Stimulated activated CD4-positive, alpha-beta T cell treated with anti-CD3 and anti-CD28 coated beads, Interleukin-4, amount 100 ng/mL, for 48 hours (primary cell): ENCODE measurements around the gene KRTAP13-4.
A peak's percentile ranks its signal among the peaks of the same experiment; 100 is the strongest.

Experiments
- DNase-seq, 2 donors: peaks; one replicate each; pipeline ENCODE4 v3.0.0-alpha.2; 2020; ENCODE audit warnings: low read depth in 2 of 2

KRTAP13-4 gene, protein sequence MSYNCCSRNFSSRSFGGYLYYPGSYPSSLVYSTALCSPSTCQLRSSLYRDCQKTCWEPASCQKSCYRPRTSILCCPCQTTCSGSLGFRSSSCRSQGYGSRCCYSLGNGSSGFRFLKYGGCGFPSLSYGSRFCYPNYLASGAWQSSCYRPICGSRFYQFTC

DNA sequence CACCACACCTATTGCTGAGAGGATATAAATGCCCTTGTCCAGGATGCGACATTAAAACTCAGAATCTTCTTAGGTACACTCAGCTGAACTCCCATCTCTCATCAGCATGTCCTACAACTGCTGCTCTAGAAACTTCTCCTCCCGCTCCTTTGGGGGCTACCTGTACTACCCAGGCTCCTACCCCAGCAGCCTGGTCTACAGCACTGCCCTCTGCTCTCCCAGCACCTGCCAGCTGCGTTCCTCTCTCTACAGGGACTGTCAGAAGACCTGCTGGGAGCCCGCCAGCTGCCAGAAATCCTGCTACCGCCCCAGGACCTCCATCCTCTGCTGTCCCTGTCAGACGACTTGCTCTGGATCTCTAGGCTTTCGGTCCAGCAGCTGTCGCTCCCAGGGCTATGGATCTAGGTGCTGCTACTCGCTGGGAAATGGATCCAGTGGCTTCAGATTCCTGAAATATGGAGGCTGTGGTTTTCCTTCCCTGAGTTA is at the start of gene KRTAP13-4:
KRTAP13-4 (plus strand) TSS at position 51 of the 486 bp plus-strand sequence; CDS start at position 107, 56 bp downstream.
- DNase-seq: no peak

DNA sequence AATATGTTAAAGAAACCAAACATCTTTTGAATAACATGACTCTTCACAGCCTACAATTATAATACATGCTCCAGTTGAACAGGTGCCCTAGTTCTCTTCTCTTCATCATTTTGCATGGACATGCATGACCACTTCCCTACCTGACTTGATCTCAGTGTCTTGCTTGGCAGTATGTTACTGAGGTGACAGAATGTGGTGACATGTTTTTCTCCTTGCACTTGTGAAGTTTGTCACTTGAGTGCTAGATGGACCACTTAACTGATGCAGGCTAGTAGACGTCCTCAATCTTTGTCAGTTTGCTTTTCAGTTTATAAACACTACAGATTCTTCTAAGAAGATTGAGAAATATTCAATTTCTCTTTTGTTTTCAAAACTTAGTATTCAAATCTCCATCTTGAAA is 47.8 kb upstream of the KRTAP13-4 start:
- no peak for DNase-seq

DNA sequence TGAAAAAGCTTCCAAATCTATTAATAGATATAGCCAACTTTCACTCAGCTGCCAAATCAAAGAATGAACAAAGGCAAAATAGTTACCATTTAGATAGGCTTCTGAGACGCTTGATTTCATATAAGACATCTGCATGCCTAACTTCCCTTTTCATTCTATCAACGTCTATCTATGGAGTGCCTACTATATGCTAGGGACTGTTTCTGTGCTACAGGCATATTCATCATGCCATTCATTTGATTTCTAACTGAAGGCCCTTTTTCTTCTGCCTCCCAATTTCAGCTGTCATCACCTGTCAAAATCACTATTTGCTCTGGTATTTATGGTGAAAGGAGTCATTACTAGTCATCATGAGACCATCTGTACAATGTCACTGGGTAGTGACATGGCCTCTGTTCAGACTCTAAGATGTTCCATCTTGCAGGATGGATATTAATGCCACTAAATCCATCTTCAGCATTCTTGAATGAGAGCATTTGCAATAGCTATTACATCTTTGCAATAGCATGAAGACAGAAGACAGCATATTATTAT is 38.5 kb upstream of the KRTAP13-4 start:
- no peak for DNase-seq

DNA sequence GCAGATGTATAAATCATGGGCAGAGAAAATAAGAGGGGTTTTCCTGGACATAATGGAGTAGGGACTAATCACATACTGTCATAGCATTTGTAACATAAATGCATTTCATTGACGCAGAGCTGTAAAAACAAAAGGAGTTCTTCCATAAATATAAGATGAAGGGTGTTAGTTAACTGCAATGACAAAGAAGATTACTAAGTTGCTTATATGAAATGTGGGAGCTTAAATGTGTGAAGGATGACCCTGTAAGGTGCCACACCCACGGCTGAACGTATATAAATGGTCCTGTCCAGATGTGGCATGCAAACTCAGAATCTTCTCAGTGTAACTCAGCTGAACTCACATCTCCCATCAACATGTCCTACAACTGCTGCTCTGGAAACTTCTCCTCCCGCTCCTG is 34.3 kb upstream of the KRTAP13-4 start, which contains the start of gene KRTAP13-1:
KRTAP13-1 (plus strand) TSS at position 301 of the 400 bp plus-strand sequence; CDS start at position 357, 56 bp downstream.
- no peak for DNase-seq

DNA sequence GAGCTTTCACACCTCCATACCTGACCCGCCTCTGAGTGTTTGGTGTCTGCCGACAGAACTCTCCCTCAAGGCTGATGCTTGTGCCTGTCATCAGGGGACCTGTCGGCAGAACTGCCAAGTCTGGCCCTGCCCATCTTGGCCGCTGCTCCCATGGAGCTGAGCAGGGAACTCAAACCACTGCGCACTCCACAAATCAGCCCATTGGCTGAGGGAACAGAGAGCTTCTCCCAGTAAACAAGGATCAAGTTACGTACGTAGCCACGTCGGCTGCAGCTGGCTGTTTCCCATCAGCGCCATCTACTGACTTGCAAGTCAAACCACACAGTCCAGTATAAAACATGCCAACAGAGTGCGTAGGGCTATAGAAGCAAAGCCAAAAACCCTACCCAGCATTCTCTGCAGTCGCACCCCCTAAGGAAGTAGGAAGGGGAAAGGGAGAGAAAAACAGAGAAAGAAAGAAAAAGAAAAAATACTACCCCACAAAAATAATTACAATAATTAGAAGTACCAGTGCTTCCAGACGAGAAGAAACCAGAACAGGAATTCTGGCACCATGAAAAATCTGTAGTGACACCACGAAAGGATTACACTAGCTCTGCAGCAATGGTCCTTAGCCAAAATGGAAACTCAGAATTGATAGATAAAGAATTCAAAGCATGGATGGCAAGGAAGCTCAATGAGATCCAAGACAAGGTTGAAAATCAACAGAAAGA is 21.1 kb upstream of the KRTAP13-4 start:
- no peak for DNase-seq

DNA sequence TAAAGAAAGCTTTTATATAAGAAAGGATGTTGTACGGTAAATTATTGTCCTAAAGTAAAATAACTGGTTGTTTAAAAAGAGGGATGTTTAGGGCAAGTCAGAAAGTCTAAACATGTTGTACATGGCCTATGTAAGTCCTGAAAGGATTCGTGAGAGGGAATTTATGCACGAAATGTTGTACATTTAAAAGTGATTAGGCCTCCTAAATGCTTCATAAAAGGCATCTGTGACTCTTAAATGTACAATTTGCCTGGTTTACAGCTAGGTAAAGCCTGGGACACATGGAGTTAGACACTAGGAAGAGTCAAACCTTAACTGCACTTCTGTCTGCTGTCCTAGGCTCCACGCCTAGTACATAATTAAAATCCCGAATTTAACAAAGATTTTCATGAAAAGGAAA is 14.0 kb upstream of the KRTAP13-4 start:
- no peak for DNase-seq

DNA sequence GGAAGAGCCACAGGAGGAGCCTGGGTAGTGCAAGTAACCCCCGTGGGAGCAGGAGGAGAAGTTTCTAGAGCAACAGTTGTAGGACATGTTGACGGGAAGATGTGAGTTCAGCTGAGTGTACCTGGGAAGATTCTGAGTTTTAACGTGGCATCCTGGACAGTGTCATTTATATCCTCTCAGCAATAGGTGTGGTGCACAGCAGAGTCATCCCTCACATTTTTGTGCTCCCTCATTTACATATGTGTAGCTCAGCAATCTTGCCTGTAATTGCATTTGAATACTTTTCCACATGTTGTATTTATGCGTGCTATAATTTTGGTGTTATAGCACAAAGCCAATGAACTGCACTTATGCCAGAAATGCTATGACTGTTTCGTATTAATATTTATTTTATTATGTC is 4.2 kb upstream of the KRTAP13-4 start, which contains the start of gene KRTAP13-3:
KRTAP13-3 (minus strand) TSS at position 101 of the 400 bp plus-strand sequence; CDS start at position 87, 14 bp downstream.
- no peak for DNase-seq

DNA sequence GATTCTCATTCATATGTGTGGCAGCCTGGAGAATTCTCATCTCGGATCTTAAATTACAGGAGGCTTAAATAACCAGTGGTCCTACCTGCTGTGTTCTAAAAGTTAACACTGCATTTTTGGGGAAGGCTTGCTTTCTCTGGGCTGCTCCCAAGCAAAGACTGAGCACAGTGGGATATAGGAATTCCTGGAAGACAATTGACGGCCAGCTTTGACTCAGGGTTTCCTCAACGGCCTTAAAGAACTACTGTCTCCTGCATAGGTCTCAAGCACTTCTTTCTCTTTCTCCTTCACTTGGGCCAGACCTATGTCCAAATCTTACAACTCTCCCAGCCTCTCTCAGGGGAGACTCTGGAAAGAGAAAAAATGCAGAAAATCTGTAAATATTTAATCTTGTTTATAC is 3.3 kb upstream of the KRTAP13-4 start:
- DNase-seq: no peak

DNA sequence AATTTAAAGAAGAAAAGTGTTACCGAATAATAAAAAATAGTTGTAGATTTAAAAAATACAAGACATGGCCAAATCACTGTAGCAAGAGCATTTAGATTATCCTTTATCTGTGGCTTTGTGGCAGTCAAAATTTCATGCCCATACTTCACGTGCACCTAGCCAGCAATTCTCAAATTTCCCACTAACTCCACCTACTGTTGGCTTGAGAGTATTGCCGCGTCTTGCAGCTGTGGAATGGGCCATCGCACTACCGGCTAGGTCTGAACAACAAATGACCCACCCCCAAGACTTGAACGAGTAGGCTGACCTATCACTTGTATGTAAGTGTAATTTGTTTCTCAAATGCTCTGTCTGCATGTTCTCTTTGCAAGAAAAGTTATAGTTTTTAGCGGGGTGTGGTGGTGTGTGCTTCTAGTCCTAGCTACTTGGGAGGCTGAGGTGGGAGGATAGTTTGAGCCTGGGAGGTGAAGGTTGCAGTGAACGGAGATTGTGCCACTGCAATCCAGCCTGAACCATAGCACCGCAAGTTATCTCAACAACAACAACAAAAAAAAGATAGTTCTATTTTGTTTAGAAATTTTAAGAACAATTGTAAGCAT is 4.1 kb downstream of the KRTAP13-4 start:
- DNase-seq: peak in 1 of 2 donors; percentile 2

DNA sequence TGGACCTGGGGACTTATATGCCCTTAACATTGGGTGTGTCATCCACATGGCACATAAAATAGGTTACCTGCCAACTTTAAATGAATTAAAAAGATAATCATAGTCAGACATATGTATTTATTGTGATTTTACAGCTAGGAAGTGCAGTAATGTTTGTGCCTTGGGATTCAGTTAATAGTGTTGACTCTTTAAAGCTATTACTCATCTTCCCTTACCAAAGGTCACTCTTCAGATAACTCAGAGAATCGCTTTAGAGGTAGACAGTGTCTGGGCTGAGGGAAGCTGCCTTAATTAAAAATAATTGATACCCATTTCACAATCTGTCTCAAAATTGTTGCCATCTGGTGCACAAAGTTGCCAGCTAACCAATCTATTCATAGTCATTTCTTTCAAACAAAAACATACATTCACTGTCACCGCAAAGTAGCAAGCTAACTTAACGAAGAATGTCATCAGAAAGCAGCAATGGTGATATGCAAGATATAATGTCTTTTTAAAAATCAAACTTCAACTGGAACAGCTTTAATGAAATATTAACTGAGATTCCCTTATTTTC is 7.1 kb downstream of the KRTAP13-4 start:
- no peak for DNase-seq

DNA sequence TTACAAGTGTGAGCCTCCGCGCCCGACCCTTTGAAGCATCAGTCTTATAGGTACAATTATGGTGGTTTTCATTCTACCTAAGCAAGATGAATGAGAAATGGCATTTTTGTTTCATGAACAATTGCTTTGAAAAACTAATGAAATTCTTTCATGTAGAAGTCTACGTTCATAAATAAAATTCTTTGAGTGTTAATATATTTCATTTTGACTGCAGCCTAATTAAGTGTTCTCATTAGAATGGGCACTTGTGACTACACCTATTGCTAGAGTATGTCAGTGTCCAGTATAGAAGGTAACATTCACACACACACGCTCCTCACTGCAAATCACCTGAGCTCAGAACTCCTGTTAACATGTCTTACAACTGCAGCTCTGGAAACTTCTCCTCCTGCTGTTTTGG is 10.0 kb downstream of the KRTAP13-4 start, which contains the start of gene KRTAP15-1:
KRTAP15-1 (plus strand) TSS at position 301 of the 400 bp plus-strand sequence; CDS start at position 354, 53 bp downstream.
- DNase-seq: no peak

DNA sequence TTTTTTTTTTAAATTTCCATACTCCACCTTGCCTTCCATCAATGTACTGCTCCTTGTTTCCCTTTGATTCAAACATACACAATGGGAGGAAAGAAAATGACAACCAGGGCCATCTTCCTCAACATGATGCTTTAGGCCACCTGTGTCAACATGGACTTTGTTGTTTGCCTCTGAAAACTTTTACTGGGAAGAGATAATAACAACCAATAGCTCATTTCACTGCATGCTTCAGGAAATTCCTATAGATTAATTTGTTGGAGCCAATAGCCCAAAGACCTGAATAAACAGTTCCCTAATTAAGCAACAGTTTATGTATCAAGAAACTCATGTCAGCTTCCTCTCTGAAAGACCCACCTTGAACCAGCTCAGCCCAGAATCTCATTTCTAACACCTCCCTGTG is 13.2 kb downstream of the KRTAP13-4 start:
- DNase-seq: no peak

DNA sequence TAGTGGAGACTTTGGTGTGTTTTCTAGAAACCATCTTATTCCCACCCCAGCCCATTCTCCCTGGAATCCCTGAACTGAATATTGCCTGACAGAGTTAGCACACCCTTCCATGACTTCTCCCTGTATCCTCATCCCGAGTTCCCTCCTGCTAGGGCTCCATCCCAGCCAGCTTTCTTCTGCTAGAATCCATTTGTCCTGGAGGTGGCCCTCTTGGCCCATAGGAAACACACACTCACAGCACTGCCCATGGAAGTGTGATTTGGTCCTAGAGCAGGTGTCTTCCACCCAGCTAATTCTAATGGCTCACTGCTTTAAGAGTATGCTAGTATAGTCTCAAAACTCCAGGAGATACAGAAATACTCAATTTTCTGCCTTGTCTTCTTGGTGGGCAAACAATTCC is 14.2 kb downstream of the KRTAP13-4 start:
- no peak for DNase-seq

DNA sequence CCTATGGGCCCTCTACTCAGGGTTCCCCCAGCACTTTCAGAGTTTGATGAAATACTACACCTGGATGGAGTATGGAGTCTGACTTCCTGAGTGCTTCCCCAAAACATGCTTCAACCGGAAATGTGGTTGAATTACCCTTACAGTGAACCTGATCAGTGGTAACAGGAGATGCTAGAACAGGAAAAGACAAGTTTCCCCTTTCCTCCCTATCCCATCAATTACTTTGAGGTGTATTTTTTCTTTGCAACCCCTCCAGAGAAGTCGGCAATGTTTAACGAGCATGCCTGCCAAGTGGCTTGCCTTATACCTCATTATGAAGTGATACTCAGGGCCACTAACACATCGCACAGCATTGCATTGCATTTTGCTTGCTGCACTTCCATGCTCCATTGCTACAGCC is 17.0 kb downstream of the KRTAP13-4 start:
- no peak for DNase-seq

DNA sequence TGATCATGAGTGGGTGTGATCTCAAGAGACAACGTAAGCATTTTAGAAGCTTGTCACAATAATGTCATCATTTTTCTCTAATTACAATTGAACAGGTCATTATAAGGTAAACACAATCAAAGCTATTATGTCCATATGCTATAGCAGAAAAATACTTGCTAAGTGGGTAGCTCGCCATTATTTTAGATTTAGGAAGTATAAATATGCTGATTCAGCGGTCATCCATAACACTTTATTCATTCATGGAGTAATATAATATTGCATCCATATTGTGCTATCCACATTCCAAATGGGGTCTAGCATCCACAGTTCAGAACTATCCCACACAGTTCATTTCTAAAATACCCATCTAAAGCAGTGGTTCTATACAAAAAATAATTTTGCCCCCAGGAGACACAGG is 18.5 kb downstream of the KRTAP13-4 start:
- DNase-seq: no peak

DNA sequence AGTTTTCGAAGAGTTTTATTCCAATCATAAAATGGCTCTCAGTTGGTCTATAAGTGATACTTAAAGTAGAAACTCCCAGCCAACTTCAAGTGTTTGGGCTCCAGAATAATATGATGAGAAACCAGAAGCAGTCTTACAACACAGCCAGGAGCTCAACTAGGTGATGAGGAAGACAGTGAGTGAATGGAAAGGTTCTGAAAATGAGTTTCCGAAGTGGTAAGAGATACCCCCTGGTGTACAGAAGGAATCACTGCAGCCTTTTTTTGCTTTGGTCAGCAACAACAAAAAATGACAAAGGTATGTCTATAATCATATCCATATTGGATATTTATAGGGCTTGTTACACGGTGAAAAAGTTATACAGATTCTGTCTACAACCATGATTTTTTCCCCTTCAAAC is 33.7 kb downstream of the KRTAP13-4 start:
- DNase-seq: no peak

DNA sequence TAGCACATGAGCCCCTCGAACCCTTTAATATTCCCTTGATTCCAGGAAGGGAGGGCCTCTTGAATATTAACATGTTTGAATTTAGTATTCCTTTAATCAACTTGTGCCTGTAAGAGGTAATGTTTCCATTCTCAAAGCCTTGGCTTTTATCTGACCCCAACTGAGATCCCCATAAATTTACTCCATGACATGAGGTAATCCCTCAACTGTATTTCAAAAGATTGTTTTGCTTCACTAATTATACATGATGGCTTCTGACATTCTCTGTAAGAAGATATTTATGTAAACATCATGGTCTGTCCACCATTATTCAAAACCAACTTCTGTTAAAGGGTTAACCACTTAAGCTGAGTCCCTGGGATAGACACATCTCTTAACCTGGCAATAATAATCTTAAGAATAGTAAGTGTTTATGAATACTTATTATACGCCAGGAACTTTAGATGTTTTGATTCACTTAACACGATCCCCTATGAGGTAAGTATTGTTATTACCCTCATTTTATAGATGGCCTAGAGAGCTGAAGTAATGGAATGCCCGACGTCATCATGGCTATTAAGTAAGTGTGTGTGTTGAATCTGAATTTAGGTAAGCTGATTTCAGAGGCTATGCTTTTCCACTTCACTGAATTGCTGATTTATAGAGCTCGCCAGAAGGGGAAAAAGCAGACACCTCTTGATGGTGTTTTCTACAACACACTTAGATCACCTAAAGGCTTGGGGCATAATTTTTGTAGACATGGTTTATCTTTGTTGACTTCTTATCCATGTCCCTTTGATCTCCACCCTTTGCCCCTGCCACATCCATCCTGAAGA is 39.1 kb downstream of the KRTAP13-4 start:
- DNase-seq: no peak

DNA sequence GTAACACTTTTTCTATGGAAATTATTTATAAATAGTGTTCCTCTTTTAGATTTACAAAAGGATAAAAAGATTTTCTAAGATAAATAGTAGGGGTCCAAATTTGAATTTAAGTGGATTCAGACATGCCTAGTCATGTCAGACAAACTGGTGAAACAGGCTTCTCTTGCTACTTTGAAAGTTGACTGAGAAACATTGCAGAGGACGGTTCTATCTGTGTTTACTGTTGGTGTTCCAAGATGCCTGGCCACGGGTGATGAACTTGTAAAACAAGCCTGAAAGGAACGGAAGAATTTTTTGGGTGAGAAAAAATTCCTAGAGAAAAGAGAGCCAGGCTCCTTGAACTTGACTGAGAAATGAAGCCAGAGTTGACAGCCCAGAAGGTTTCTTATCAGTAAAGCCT is 48.0 kb downstream of the KRTAP13-4 start:
- no peak for DNase-seq

DNA sequence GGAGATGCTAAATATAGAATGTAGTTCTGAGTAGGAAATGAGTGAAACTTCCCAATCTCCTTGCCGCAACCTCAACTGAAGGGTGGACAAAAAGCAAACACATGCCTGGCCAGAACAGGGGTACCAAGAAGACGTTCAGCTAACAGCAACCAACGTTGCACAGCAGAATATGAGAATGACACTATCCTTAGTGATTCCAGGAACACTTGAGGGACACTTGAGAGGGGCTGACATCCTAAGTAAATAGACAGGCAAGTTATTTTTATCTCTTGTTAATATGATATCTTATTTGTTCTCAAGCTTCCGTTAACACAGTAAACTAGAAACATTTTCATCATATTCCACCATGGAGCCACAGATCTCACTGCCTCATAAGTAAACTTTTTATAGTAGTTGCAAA is 49.2 kb downstream of the KRTAP13-4 start:
- DNase-seq: no peak

DNA sequence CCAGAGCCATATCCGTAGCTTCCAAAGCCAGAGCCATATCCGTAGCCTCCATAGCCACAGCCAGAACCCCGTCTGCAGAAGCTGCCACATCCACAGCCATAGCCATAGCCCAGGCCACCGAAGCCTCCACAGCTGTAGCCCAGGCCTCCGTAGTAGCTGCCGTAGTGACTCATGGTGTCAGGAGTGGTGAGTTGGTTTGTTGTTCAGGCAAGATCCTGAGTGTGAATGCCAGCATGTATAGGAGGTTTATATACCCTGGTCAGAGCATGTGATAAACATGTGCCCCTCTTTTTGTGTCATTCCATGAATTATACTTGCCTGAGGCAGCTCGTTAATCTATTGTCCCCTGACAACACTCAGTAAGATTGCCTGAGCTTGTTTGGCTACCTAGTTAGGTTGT is 50.1 kb downstream of the KRTAP13-4 start, which contains the start of gene KRTAP19-1:
KRTAP19-1 (minus strand) TSS at position 223 of the 400 bp plus-strand sequence; CDS start at position 173, 50 bp downstream.
- DNase-seq: no peak
